Natural killer cell (primary cell): ENCODE measurements around the gene NCK2. TPM values are rescaled to one million over a fixed set of nuclear protein-coding genes. Genes with fewer than 3 reads are reported as not detected.

Source experiments
- ATAC-seq, 3 donors: fragments of 150-1000 bp in 2 of 3; fragments of 200-7000 bp in 1 of 3; cut with Tn5 transposase; 1 replicate in 1 of 3; 2 replicates in 2 of 3; pipeline ENCODE4 v1.10.0; 2021; ENCODE audit warnings: mild to moderate bottlenecking in 2 of 3, moderate library complexity in 2 of 3
- DNase-seq, 2 donors: peaks; one replicate each; pipeline versions ENCODE4 v3.0.0 to v3.0.0-alpha.2; 2013 to 2021; ENCODE audit warnings: mixed read lengths in 1 of 2
- H3K27ac ChIP-seq: one replicate; pipeline ENCODE4 v1.5.1; 2013; ENCODE audit warnings: mild to moderate bottlenecking, low read length
- H3K27me3 ChIP-seq: one replicate; pipeline ENCODE4 v1.6.1; 2013; ENCODE audit warnings: low read length; ENCODE audit not compliant: control insufficient read depth, insufficient read depth
- H3K36me3 ChIP-seq: one replicate; pipeline ENCODE4 v1.6.1; 2013; ENCODE audit warnings: low read length; ENCODE audit not compliant: control insufficient read depth, insufficient read depth
- H3K4me1 ChIP-seq: one replicate; pipeline ENCODE4 v1.6.1; 2013; ENCODE audit warnings: low read length; ENCODE audit not compliant: control insufficient read depth, insufficient read depth
- H3K4me3 ChIP-seq: one replicate; pipeline ENCODE4 v1.5.1; 2013; ENCODE audit warnings: low read length
- H3K9me3 ChIP-seq: one replicate; pipeline ENCODE4 v1.6.1; 2013; ENCODE audit warnings: low read length; ENCODE audit not compliant: control insufficient read depth, insufficient read depth
- H3K27ac Mint-ChIP-seq, 2 donors: one replicate each; pipeline ENCODE4 v1.8.0; 2022; ENCODE audit warnings: mild to moderate bottlenecking in 2 of 2, mixed read lengths in 2 of 2, moderate library complexity in 1 of 2
- H3K27me3 Mint-ChIP-seq, 2 donors: one replicate each; pipeline ENCODE4 v1.8.0; 2022; ENCODE audit warnings: low read depth in 2 of 2, mixed read lengths in 2 of 2
- H3K36me3 Mint-ChIP-seq: one replicate; pipeline ENCODE4 v1.8.0; 2022; ENCODE audit warnings: mixed read lengths
- H3K4me1 Mint-ChIP-seq, 2 donors: one replicate each; pipeline ENCODE4 v1.8.0; 2022; ENCODE audit warnings: mixed read lengths in 2 of 2
- H3K4me3 Mint-ChIP-seq: one replicate; pipeline ENCODE4 v1.8.0; 2022; ENCODE audit warnings: mild to moderate bottlenecking, moderate library complexity, mixed read lengths
- H3K9me3 Mint-ChIP-seq, 2 donors: one replicate each; pipeline ENCODE4 v1.8.0; 2022; ENCODE audit warnings: mixed read lengths in 2 of 2
- WGBS: methylation state at CpG from one replicate; pipeline ENCODE4 v1.1.7; 2013; ENCODE audit warnings: missing lambda C conversion rate; ENCODE audit not compliant: insufficient coverage; 5-methylcytosine and 5-hydroxymethylcytosine counted together
- intact Hi-C: fragments of 100-400 bp; cut with micrococcal nuclease; formaldehyde crosslinking; loops from one replicate; pipeline ENCODE4 v1.14.2; 2022
- total RNA-seq, 4 donors: library from RNA; stranded (reverse); fragments of 120-200 nt in 1 of 4; gene quantifications; one replicate each; pipeline versions ENCODE4 v1.2.3 to v1.2.4, GENCODE V29; 2013 to 2022
- TF ChIP-seq, protein P1 (sequence below): fragments of 200-600 bp; IDR thresholded peaks from one replicate; pipeline ENCODE4 v1.8.0; 2022; ENCODE audit warnings: antibody characterized with exemption

Gene NCK2
- total RNA-seq, 3 donors from 2014 or later (not counting 1 experiment from before 2014, with no cell fraction given) = 34.1 to 50.8 (median 43.0) TPM

DNA sequence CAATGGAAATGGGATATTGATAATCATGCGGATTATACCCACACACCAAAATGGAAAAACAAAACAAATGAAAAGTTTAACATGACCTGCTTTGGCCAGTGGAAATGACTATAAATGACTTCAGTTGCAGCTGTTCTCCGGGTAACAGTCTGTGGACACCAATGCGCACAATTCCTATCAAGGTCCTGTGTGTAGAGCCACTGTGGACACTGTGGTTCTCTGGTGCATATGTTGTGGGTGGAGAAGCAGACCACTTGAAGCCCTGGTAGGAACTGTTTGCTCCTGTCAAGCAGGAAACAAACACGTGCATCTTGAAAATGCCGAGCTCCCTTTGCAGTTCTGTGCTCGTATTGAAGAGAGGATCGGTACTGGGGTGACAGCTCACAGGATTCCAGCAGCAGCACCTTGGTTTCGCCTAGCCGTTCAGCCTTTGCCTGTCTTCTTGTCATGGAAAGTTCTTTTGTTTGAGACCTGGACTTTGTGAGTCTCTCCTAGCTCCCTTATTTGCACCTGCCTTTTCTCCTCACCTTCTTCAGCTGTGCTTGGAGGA lies 32.9 kb downstream of the NCK2 start:
- intact Hi-C loops = loop anchor here (2.0 kb wide), 1 partner anchor 31 kb away; no protein-coding TSS in a partner anchor
- H3K4me1 Mint-ChIP-seq = peaks cover 84 to 89% of the 10 kb centered on the region in 2 donors
- Histone ChIP-seq H3K9me3 (no peaks in the 10 kb centered on the region), H3K27me3 (no peaks in the 10 kb centered on the region), H3K4me3 (no peak overlapping the region), H3K27ac (peak overlapping the region; percentile 86), H3K4me1 (peaks cover 81% of the 10 kb centered on the region), H3K36me3 (no peaks in the 10 kb centered on the region)
- H3K9me3 Mint-ChIP-seq = no peaks in the 10 kb centered on the region
- DNase-seq = peak in 1 of 2 donors; percentile 56
- H3K36me3 Mint-ChIP-seq = no peaks in the 10 kb centered on the region
- TF ChIP-seq, protein P1, sequence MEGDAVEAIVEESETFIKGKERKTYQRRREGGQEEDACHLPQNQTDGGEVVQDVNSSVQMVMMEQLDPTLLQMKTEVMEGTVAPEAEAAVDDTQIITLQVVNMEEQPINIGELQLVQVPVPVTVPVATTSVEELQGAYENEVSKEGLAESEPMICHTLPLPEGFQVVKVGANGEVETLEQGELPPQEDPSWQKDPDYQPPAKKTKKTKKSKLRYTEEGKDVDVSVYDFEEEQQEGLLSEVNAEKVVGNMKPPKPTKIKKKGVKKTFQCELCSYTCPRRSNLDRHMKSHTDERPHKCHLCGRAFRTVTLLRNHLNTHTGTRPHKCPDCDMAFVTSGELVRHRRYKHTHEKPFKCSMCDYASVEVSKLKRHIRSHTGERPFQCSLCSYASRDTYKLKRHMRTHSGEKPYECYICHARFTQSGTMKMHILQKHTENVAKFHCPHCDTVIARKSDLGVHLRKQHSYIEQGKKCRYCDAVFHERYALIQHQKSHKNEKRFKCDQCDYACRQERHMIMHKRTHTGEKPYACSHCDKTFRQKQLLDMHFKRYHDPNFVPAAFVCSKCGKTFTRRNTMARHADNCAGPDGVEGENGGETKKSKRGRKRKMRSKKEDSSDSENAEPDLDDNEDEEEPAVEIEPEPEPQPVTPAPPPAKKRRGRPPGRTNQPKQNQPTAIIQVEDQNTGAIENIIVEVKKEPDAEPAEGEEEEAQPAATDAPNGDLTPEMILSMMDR = no peak
- H3K27me3 Mint-ChIP-seq = no peaks in the 10 kb centered on the region
- WGBS = 28% methylated on average over 9 of the region's 9 CpGs
- peak overlapping the region; percentile 87 for H3K27ac Mint-ChIP-seq
- ATAC-seq = peak in 2 of 3 donors; percentile 14 to 32
- H3K4me3 Mint-ChIP-seq = peak overlapping the region; percentile 84

DNA sequence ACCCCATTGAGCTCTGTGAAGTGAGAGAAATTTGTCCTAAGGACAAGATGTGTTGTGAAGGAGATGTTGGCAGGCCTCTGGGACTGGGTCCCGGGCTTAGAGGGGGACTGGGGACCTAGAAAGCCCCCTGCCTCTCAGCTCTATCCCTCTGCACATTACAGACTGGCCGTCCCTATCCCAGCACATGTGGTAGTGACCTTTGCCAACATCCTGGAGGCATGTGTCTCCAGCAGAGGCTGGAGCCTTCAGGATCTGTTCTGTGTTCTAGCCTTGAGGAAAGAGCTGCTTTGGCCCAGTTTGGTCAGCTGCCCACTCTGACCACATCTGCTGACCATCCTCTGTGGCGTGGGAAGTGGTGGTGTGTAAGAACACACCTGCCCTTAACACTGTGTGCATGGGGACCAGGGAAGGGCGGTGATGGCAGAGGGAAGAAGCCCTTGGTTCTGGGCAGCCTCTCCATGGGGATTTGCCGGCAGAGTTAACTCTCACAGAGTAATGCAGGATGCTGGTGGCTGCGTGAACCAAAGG lies 33.4 kb downstream of the NCK2 start:
- H3K4me3 ChIP-seq = no peak overlapping the region
- intact Hi-C loops = no loop called here
- ATAC-seq = no peak

DNA sequence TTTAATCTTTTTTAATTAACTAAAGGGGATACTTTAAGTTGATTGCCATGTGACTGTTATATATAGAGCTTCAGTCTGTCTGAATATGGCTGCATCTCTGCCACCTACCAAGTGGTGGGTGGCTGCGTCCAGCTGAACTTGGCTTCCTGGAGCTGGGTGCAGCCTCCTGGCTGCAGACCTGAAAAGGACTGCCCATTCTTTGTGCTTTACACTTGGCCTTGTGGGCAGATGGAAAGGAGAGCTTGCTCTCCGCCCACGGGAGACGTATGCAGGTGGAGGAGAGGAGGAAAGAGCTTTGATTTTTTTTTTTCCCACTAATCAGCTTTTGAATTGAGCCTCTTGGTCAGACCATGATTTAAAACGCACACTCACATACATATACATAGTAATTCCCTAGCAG lies 34.7 kb downstream of the NCK2 start:
- no peak for DNase-seq

More for the DNA sequence above, 33.4 kb downstream of the NCK2 start:
- Mint-ChIP-seq H3K27me3 (no peaks in the 10 kb centered on the region), H3K4me1 (peaks cover 82 to 84% of the 10 kb centered on the region in 2 donors), H3K36me3 (no peaks in the 10 kb centered on the region), H3K27ac (peak overlapping the region; percentile 87), H3K9me3 (no peaks in the 10 kb centered on the region), H3K4me3 (peak overlapping the region; percentile 84)
- 92% methylated on average over 6 of the region's 6 CpGs for WGBS
- Histone ChIP-seq H3K27me3 (no peaks in the 10 kb centered on the region), H3K36me3 (no peaks in the 10 kb centered on the region), H3K4me1 (peaks cover 81% of the 10 kb centered on the region), H3K9me3 (no peaks in the 10 kb centered on the region), H3K27ac (peak overlapping the region; percentile 86)
- DNase-seq = no peak
- TF ChIP-seq, protein P1 = no peak

More for the DNA sequence above, 34.7 kb downstream of the NCK2 start:
- no peaks in the 10 kb centered on the region for H3K36me3 Mint-ChIP-seq
- intact Hi-C loops = no loop called here
- H3K27ac Mint-ChIP-seq = peak overlapping the region; percentile 43 to 56
- ATAC-seq = no peak
- H3K9me3 Mint-ChIP-seq = no peaks in the 10 kb centered on the region
- H3K4me3 ChIP-seq = no peak overlapping the region
- H3K4me3 Mint-ChIP-seq = peak overlapping the region; percentile 6
- no peaks in the 10 kb centered on the region for H3K27me3 ChIP-seq
- H3K27ac ChIP-seq = no peak overlapping the region
- H3K36me3 ChIP-seq = no peaks in the 10 kb centered on the region
- peaks cover 79% of the 10 kb centered on the region in 2 donors for H3K4me1 Mint-ChIP-seq
- no peaks in the 10 kb centered on the region for H3K9me3 ChIP-seq
- H3K4me1 ChIP-seq = peaks cover 81% of the 10 kb centered on the region
- no peaks in the 10 kb centered on the region for H3K27me3 Mint-ChIP-seq
- TF ChIP-seq, protein P1 = no peak
- 74% methylated on average over 4 of the region's 5 CpGs for WGBS
